NCI-H1048 (cell line): Measurements from ENCODE around the gene VN1R5.
A peak's percentile ranks its signal among the peaks of the same experiment; 100 is the strongest.
"Not testable (repeated sequence)": the region's sequence is repeated elsewhere in the genome, so short reads cannot be mapped to it uniquely, and the experiment has no call there.

Experiments used
- DNase-seq: peaks from one replicate; lab custom pipeline; 2025; lab: John Stamatoyannopoulos, UW

The VN1R5 gene

GRCh38 chr1:247255772-247256171, at the start of gene VN1R5:
TSS of gene VN1R5 (plus strand) at chr1:247256072.
- not testable (repeated sequence) for DNase-seq

GRCh38 chr1:247209396-247209795, 46.5 kb upstream of the VN1R5 start:
- no peak for DNase-seq

- no peak for DNase-seq
Measured at GRCh38 chr1:247210062-247210375, 45.9 kb upstream of the VN1R5 start.

DNA sequence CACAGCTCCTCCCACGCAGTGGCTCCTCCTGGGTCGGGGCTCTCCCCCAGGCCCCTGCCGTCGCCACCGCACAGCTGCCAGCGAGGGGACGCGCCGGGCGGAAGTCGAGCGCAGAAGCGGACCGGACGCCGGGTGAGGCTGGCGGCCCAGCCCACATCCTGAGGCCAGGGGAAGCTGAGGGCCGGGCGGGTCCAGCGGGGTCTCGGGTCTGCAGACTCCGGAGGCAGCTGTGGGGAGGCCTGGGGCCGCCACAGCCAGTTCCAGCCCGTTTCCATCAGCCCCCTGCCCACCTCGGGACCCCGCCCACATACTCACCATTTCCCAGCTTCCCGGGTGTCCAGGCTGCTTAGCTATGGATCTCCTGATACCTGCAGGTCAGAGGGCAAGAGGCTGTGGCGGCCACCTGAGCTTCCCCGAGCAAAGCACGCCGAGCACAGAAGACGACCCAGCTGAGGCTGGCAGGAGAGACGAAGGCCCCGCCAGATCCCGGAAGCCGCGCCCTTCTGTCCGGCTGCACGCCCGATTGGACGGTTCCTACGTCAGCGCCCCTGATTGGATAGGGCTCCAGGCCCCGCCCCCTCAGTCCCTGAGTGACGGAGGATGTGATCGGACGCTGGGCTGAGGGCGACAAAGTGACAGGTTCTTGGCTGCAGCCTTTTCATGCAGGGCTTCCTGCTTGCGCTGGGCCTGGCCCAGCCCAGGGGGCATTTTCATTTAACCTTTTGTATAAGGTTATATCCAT, 45.3 kb upstream of the VN1R5 start:
- DNase-seq, result peak; percentile 100

- no peak for DNase-seq
Measured at GRCh38 chr1:247211339-247211738, 44.5 kb upstream of the VN1R5 start.

GRCh38 chr1:247212012-247212411, 43.9 kb upstream of the VN1R5 start:
- DNase-seq, result no peak

DNA sequence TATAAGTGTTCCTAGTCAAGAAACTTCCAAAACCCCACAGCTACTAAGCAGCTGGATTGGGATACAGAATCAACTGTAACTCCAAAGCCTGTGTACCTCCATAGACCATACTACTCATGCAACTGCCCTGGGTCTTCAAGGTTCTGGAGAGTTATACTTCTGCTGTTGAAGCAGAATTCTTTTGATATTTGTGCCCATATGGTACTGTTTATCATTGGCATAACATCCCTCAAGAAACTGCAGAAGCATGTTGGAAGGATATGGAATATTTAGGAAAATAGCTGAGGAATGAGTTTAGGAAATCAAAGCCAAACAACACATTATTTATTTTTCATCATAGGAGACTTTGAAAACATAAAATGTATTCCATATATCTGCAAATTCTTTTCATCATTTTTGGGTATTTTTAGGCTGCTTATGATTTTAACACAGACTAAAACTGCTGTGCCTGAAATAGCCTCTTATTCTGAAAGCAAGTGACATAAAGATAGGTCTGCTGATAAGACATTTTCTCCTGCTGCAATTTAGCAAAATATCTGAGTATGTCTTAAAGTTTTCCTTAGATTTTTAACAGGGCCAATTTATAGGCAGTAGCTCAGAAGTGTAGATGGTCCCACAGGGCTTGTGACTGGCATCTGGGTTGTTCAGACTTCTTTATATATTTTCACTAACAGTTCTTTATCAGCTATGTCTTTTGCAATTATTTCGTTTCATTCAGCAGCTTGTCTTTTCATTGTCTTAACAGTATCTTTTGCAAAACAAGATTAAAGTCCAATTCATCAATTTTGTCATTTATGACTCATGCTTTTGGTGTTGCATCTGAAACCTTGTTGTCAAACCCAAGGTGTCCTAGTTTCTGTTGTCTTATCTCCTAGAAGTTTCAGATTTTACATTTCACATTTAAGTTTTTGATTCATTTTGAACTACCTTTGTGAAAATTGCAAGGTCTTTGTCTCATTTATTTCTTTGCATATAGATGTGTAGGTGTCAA, 43.0 kb upstream of the VN1R5 start:
- no peak for DNase-seq

GRCh38 chr1:247216261-247216660, 39.6 kb upstream of the VN1R5 start:
- DNase-seq, result no peak

DNA sequence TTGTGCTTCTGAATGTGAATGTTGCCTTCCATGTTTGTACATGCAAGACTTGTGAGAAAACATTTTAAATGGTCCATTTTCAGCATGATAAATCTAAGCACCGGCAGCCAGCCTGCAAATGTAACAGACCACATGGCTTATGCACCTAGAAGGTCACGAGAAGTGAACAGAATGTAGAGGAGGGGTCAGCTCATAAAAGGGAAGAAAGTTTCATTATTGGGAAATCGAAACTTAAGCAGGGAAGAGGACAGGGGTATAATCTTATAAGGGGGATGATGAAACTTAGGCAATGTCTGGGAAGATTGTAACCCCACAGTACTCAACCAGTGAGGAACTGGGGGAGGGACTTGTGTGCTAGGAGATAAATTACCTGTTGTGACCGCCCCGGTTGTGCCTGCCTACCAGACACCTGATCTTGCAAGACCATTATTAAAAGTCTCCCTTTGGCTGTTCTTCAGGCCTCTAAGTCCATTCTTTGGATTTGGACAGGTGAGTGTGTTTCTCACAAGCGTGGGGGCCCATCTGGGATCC, 37.7 kb upstream of the VN1R5 start:
- no peak for DNase-seq

DNA sequence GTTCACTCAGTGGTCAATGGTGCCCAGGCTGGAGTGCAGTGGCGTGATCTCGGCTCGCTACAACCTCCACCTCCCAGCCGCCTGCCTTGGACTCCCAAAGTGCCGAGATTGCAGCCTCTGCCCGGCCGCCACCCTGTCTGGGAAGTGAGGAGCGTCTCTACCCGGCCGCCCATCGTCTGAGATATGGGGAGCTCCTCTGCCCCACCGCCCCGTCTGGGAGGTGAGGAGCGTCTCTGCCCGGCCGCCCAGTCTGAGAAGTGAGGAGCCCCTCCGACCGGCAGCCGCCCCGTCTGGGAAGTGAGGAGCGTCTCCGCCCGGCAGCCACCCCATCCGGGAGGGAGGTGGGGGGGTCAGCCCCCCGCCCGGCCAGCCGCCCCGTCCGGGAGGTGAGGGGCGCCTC, 35.6 kb upstream of the VN1R5 start:
- not testable (repeated sequence) for DNase-seq

DNA sequence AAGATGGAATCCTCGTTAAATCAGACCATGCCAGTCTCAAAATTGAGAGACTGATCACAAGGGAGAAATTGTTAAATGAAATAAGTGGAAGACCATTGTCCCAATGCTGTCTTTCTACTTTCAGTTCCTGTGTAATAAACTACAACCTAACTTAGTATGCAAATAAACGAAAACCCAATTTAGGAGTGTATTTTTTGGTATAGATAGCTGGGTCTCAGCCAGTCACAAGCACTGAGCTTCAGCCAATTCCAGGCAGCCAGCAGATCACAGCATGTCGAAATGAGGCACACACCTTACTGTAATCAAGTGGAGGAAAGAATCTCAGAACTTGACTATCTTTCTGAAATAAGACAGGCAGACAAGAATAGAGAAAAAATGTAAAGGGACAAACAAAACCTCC, 33.0 kb upstream of the VN1R5 start:
- no peak for DNase-seq

DNA sequence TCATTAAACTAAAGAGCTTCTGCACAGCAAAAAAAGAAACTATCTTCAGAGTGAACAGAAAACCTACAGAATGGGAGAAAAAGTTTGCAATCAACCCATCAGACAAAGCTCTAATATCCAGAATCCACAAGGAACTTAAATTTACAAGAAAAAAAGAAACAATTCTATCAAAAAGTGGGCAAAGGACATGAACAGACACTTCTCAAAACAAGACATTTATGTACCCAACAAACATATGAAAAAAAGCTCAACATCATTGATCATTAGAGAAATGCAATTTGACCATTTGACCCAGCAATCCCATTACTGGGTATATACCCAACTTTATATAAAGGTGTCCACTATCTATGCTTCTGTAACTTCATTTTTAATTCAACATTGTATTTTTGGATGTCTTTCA, 31.1 kb upstream of the VN1R5 start:
- DNase-seq, result no peak

- no peak for DNase-seq
Measured at GRCh38 chr1:247228133-247228532, 27.7 kb upstream of the VN1R5 start.

DNA sequence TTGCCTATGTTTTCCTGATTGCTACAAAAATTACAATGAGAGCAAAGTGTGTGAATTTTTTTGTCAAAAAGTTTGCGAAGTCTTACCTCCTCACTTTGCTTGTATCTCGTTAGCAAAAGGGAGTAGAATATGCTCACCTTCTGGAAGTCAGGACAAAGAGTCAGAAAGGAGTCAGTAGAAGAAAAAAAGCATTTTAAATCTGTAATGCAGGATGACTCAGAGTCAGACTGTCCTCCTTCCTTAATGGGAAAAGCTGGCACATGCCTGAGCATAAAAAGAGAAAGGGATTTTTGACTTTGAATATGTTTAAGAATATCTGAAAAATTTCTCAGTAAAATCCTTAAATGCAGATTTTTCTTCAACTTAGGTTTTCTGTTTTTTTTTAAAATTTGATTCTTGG, 14.2 kb upstream of the VN1R5 start:
- no peak for DNase-seq

GRCh38 chr1:247243524-247244137, 12.2 kb upstream of the VN1R5 start:
- no peak for DNase-seq

GRCh38 chr1:247246325-247247115, 9.4 kb upstream of the VN1R5 start:
- DNase-seq, result no peak

DNA sequence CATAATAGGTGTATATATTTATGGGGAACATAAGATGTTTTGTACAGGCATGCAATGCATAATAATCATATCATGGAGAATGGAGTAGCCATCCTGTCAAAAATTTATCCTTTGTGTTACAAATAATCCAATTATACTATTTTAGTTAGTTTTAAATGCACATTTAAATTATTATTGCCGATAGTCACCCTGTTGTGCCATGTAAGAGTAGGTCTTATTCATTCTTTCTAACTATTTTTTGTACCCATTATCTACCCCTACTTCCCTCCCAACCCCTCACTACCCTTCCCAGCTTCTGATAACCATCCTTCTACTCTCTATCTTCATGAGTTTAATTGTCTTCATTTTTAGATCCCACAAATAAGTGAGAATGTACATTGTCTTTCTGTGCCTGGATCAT, 8.3 kb upstream of the VN1R5 start:
- DNase-seq, result no peak

- DNase-seq, result no peak
Measured at GRCh38 chr1:247266053-247266452, 10.2 kb downstream of the VN1R5 start.

GRCh38 chr1:247268390-247269045, 12.6 kb downstream of the VN1R5 start:
- no peak for DNase-seq

- DNase-seq, result no peak
Measured at GRCh38 chr1:247269133-247269532, 13.3 kb downstream of the VN1R5 start.

- no peak for DNase-seq
Measured at GRCh38 chr1:247270003-247270402, 14.1 kb downstream of the VN1R5 start.
